Natural killer cell (primary cell): ENCODE measurements around the gene NACC2. TPM values are rescaled to one million over a fixed set of nuclear protein-coding genes. Genes with fewer than 3 reads are reported as not detected.
"Not testable (repeated sequence)": the region's sequence is repeated elsewhere in the genome, so short reads cannot be mapped to it uniquely, and the experiment has no call there.

Experiments
- ATAC-seq, 3 donors: fragments of 150-1000 bp in 2 of 3; fragments of 200-7000 bp in 1 of 3; cut with Tn5 transposase; 1 replicate in 1 of 3; 2 replicates in 2 of 3; pipeline ENCODE4 v1.10.0; 2021; ENCODE audit warnings: mild to moderate bottlenecking in 2 of 3, moderate library complexity in 2 of 3
- DNase-seq, 2 donors: peaks; one replicate each; pipeline versions ENCODE4 v3.0.0 to v3.0.0-alpha.2; 2013 to 2021; ENCODE audit warnings: mixed read lengths in 1 of 2
- H3K27ac ChIP-seq: one replicate; pipeline ENCODE4 v1.5.1; 2013; ENCODE audit warnings: mild to moderate bottlenecking, low read length
- H3K27me3 ChIP-seq: one replicate; pipeline ENCODE4 v1.6.1; 2013; ENCODE audit warnings: low read length; ENCODE audit not compliant: control insufficient read depth, insufficient read depth
- H3K36me3 ChIP-seq: one replicate; pipeline ENCODE4 v1.6.1; 2013; ENCODE audit warnings: low read length; ENCODE audit not compliant: control insufficient read depth, insufficient read depth
- H3K4me1 ChIP-seq: one replicate; pipeline ENCODE4 v1.6.1; 2013; ENCODE audit warnings: low read length; ENCODE audit not compliant: control insufficient read depth, insufficient read depth
- H3K4me3 ChIP-seq: one replicate; pipeline ENCODE4 v1.5.1; 2013; ENCODE audit warnings: low read length
- H3K9me3 ChIP-seq: one replicate; pipeline ENCODE4 v1.6.1; 2013; ENCODE audit warnings: low read length; ENCODE audit not compliant: control insufficient read depth, insufficient read depth
- H3K27ac Mint-ChIP-seq, 2 donors: one replicate each; pipeline ENCODE4 v1.8.0; 2022; ENCODE audit warnings: mild to moderate bottlenecking in 2 of 2, mixed read lengths in 2 of 2, moderate library complexity in 1 of 2
- H3K27me3 Mint-ChIP-seq, 2 donors: one replicate each; pipeline ENCODE4 v1.8.0; 2022; ENCODE audit warnings: low read depth in 2 of 2, mixed read lengths in 2 of 2
- H3K36me3 Mint-ChIP-seq: one replicate; pipeline ENCODE4 v1.8.0; 2022; ENCODE audit warnings: mixed read lengths
- H3K4me1 Mint-ChIP-seq, 2 donors: one replicate each; pipeline ENCODE4 v1.8.0; 2022; ENCODE audit warnings: mixed read lengths in 2 of 2
- H3K4me3 Mint-ChIP-seq: one replicate; pipeline ENCODE4 v1.8.0; 2022; ENCODE audit warnings: mild to moderate bottlenecking, moderate library complexity, mixed read lengths
- H3K9me3 Mint-ChIP-seq, 2 donors: one replicate each; pipeline ENCODE4 v1.8.0; 2022; ENCODE audit warnings: mixed read lengths in 2 of 2
- CTCF ChIP-seq: fragments of 200-600 bp; IDR thresholded peaks from one replicate; pipeline ENCODE4 v1.8.0; 2022; ENCODE audit warnings: antibody characterized with exemption
- WGBS: methylation state at CpG from one replicate; pipeline ENCODE4 v1.1.7; 2013; ENCODE audit warnings: missing lambda C conversion rate; ENCODE audit not compliant: insufficient coverage; 5-methylcytosine and 5-hydroxymethylcytosine counted together
- intact Hi-C: fragments of 100-400 bp; cut with micrococcal nuclease; formaldehyde crosslinking; loops from one replicate; pipeline ENCODE4 v1.14.2; 2022
- total RNA-seq, 4 donors: library from RNA; stranded (reverse); fragments of 120-200 nt in 1 of 4; gene quantifications; one replicate each; pipeline versions ENCODE4 v1.2.3 to v1.2.4, GENCODE V29; 2013 to 2022

The NACC2 gene
- total RNA-seq, 3 donors from 2014 or later (not counting 1 experiment from before 2014, with no cell fraction given) = 14.5 to 21.6 (median 21.2) TPM

- Mint-ChIP-seq H3K9me3 (no peaks in the 10 kb centered on the region), H3K36me3 (no peaks in the 10 kb centered on the region), H3K27me3 (no peaks in the 10 kb centered on the region), H3K27ac (no peak overlapping the region), H3K4me3 (no peak overlapping the region), H3K4me1 (peaks cover 29 to 38% of the 10 kb centered on the region in 2 donors)
- H3K27me3 ChIP-seq = no peaks in the 10 kb centered on the region
- H3K4me3 ChIP-seq = no peak overlapping the region
- DNase-seq (no peak), ATAC-seq (no peak)
- peaks cover 25% of the 10 kb centered on the region for H3K4me1 ChIP-seq
- no peak for TF ChIP-seq CTCF
- no peaks in the 10 kb centered on the region for H3K9me3 ChIP-seq
- no peaks in the 10 kb centered on the region for H3K36me3 ChIP-seq
- no peak overlapping the region for H3K27ac ChIP-seq
- intact Hi-C loops = no loop called here
- WGBS = 94% methylated on average over 28 of the region's 28 CpGs
Observed at GRCh38 chr9:136074706-136075105, 20.4 kb downstream of the NACC2 start.

DNA sequence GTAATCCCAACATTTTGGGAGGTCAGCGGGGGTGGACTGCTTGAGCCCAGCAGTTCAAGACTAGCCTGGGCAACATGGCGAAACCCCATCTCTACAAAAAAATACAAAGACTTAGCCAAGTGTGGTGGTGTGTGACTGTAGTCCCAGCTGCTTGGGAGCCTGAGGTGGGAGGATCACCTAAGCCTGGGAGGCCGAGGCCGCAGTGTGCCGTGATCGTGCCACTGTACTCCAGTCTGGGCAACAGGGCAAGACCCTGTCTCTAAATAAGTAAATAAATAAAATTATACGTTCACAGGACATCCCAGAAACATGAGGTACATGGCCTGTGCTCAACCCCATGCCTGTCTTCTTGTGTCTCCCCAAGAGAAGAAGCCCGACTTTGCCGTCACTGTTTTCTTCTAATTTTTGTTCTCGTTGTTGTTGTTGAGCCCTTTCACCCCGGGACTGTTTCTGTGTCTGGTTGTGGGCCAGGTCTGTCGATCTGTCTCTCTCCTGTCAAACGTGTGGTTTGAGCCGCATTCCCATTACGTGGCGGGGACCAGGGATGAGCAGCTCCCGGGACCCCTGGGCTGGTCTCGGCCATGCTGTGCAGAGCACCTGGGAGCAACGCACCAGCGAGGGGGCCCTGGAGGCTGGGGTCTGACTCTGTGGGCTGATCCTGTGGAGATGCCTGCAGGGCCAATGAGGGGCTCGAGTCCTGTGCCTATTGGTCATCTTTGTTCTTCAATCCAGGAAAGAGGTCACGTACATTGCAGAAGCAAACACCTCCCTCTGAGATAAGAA, 32.2 kb downstream of the NACC2 start:
- no peaks in the 10 kb centered on the region for H3K27me3 Mint-ChIP-seq
- H3K36me3 Mint-ChIP-seq = no peaks in the 10 kb centered on the region
- no peak overlapping the region for H3K4me3 Mint-ChIP-seq
- Histone ChIP-seq H3K27me3 (no peaks in the 10 kb centered on the region), H3K9me3 (no peaks in the 10 kb centered on the region), H3K27ac (no peak overlapping the region), H3K36me3 (peaks cover 3% of the 10 kb centered on the region), H3K4me3 (no peak overlapping the region), H3K4me1 (peaks cover 6% of the 10 kb centered on the region)
- no peak for TF ChIP-seq CTCF
- ATAC-seq (no peak), DNase-seq (no peak)
- no peaks in the 10 kb centered on the region for H3K9me3 Mint-ChIP-seq
- no peak overlapping the region for H3K27ac Mint-ChIP-seq
- H3K4me1 Mint-ChIP-seq = peaks cover 21 to 30% of the 10 kb centered on the region in 2 donors
- intact Hi-C loops = no loop called here
- WGBS = 91% methylated on average over 21 of the region's 22 CpGs

GRCh38 chr9:136061916-136062315, 33.2 kb downstream of the NACC2 start:
- not testable (repeated sequence) for H3K4me1 ChIP-seq, H3K27ac ChIP-seq
- 95% methylated on average over 6 of the region's 8 CpGs for WGBS

GRCh38 chr9:136061405-136061804, 33.7 kb downstream of the NACC2 start:
- H3K36me3 Mint-ChIP-seq = no peaks in the 10 kb centered on the region
- Histone ChIP-seq H3K27ac (no peak overlapping the region), H3K27me3 (no peaks in the 10 kb centered on the region), H3K36me3 (peaks cover 3% of the 10 kb centered on the region), H3K4me3 (no peak overlapping the region), H3K9me3 (no peaks in the 10 kb centered on the region), H3K4me1 (peaks cover 12% of the 10 kb centered on the region)
- no peak for ATAC-seq
- H3K27me3 Mint-ChIP-seq = no peaks in the 10 kb centered on the region
- H3K27ac Mint-ChIP-seq = no peak overlapping the region
- no peak for TF ChIP-seq CTCF
- intact Hi-C loops = no loop called here
- H3K9me3 Mint-ChIP-seq = no peaks in the 10 kb centered on the region
- no peak overlapping the region for H3K4me3 Mint-ChIP-seq
- DNase-seq = no peak
- WGBS = 95% methylated on average over 11 of the region's 11 CpGs
- H3K4me1 Mint-ChIP-seq = peaks cover 19 to 36% of the 10 kb centered on the region in 2 donors

More at GRCh38 chr9:136061916-136062315, 33.2 kb downstream of the NACC2 start:
- intact Hi-C loops, H3K27me3 ChIP-seq, H3K9me3 Mint-ChIP-seq, H3K4me3 Mint-ChIP-seq, H3K36me3 ChIP-seq, H3K4me3 ChIP-seq, H3K27ac Mint-ChIP-seq, ATAC-seq, H3K9me3 ChIP-seq, DNase-seq, H3K27me3 Mint-ChIP-seq, H3K36me3 Mint-ChIP-seq: not testable (repeated sequence)
- H3K4me1 Mint-ChIP-seq = peaks cover 21 to 39% of the 10 kb centered on the region in 2 donors
